Spleen (tissue), 7 donors: ENCODE results near the gene ATP2C2.

ENCODE experiments used
- CTCF ChIP-seq, 11 experiments: fragments of 200-600 bp in 7 of 11; fragments of 450-650 bp in 4 of 11; sonication (generic) in 4 of 11; IDR thresholded peaks in 8 of 11; conservative IDR thresholded peaks in 3 of 11; 1 replicate in 7 of 11; 2 replicates in 4 of 11; pipeline versions ENCODE4 v1.4.0 to v1.8.0; 2016 to 2021; ENCODE audit warnings: antibody characterized with exemption in 11 of 11, inconsistent platforms in 4 of 11, mild to moderate bottlenecking in 1 of 11
- POLR2A ChIP-seq, 3 donors: fragments of 450-650 bp; IDR thresholded peaks; one replicate each; pipeline ENCODE4 v1.5.1; 2017; ENCODE audit warnings: antibody characterized with exemption in 3 of 3, mild to moderate bottlenecking in 1 of 3
- POLR2AphosphoS5 ChIP-seq, 3 donors: sonication (generic); formaldehyde crosslinking; IDR thresholded peaks; one replicate each; pipeline ENCODE4 v1.5.1; 2017; ENCODE audit warnings: antibody characterized with exemption in 3 of 3
- donor health status: DM: no; HTN: no; CAD: no; lungs with moderate emphysema.
- donor health status: DM: no; HTN: no; CAD: no.
- donor health status: DM: no; HTN: no; CAD: no.

GRCh38 chr16:84502075-84502474, 133.7 kb downstream of the ATP2C2 start:
- TF ChIP-seq CTCF (IDR thresholded peaks at IDR 0.05 in 8 of 11, conservative IDR thresholded peaks at IDR 0.05 in 3 of 11) = no peak
- TF ChIP-seq POLR2A (IDR thresholded peaks at IDR 0.05) = no peak
- TF ChIP-seq POLR2AphosphoS5 (IDR thresholded peaks at IDR 0.05) = no peak
